HepG2 (cell line): Measurements from ENCODE around the gene KRT27. TPM values are rescaled to one million over a fixed set of nuclear protein-coding genes. Genes with fewer than 3 reads are reported as not detected.
A peak's percentile ranks its signal among the peaks of the same experiment; 100 is the strongest.

Source experiments
- CREB1 ChIP-seq, 2 experiments: fragments of 450-650 bp in 1 of 2; IDR thresholded peaks; 2 replicates each; pipeline ENCODE4 v1.6.1; 2016 to 2017; ENCODE audit warnings: control low read depth in 1 of 2, mild to moderate bottlenecking in 1 of 2, missing compliant biosample characterization in 1 of 2, missing genetic modification characterization in 1 of 2
- FOSL1 ChIP-seq: sonication (generic); formaldehyde crosslinking; IDR thresholded peaks from 2 replicates; pipeline ENCODE4 v1.9.0; 2021; ENCODE audit warnings: missing genetic modification reagents, borderline replicate concordance
- FOSL2 ChIP-seq: sonication (generic); formaldehyde crosslinking; IDR thresholded peaks from 2 replicates; pipeline ENCODE4 v1.4.0; 2020; ENCODE audit warnings: missing genetic modification reagents
- HMGA1 ChIP-seq: sonication (generic); formaldehyde crosslinking; conservative IDR thresholded peaks from 2 replicates; pipeline ENCODE4 v1.4.0; 2020; ENCODE audit warnings: missing genetic modification reagents
- IRX3 ChIP-seq: sonication (generic); formaldehyde crosslinking; IDR thresholded peaks from 2 replicates; pipeline ENCODE4 v1.8.1; 2023; ENCODE audit warnings: mild to moderate bottlenecking, low read depth, missing genetic modification reagents, borderline replicate concordance
- MED13 ChIP-seq: sonication (generic); formaldehyde crosslinking; IDR thresholded peaks from 2 replicates; pipeline ENCODE4 v1.5.0; 2020; ENCODE audit warnings: missing genetic modification reagents
- MED8 ChIP-seq: sonication (generic); formaldehyde crosslinking; IDR thresholded peaks from 2 replicates; pipeline ENCODE4 v1.8.1; 2023; ENCODE audit warnings: mild to moderate bottlenecking, missing genetic modification reagents; ENCODE audit not compliant: insufficient replicate concordance
- MLX ChIP-seq: IDR thresholded peaks from 2 replicates; pipeline ENCODE4 v1.6.1; 2016
- NBN ChIP-seq: fragments of 450-650 bp; conservative IDR thresholded peaks from 2 replicates; pipeline ENCODE4 v1.6.1; 2017
- PHF5A ChIP-seq: IDR thresholded peaks from one replicate; pipeline ENCODE4 v1.6.1; 2018; ENCODE audit warnings: low read depth, missing genetic modification reagents; ENCODE audit not compliant: unreplicated experiment
- SIN3B ChIP-seq: fragments of 150-350 bp; IDR thresholded peaks from 2 replicates; pipeline ENCODE4 v1.6.1; 2014; ENCODE audit warnings: low read length
- SKIL ChIP-seq: sonication (generic); formaldehyde crosslinking; IDR thresholded peaks from 2 replicates; pipeline ENCODE4 v1.8.0; 2022; ENCODE audit warnings: missing genetic modification reagents, mild to moderate bottlenecking, moderate library complexity, borderline replicate concordance
- SNAPC2 ChIP-seq: sonication (generic); formaldehyde crosslinking; IDR thresholded peaks from 2 replicates; pipeline ENCODE4 v1.8.1; 2022; ENCODE audit warnings: mild to moderate bottlenecking, missing genetic modification reagents
- SRSF1 ChIP-seq: fragments of 200-400 bp; formaldehyde crosslinking; optimal IDR thresholded peaks from 2 replicates; pipeline ENCODE3; 2017; ENCODE audit warnings: mild to moderate bottlenecking, low read depth, low read length, moderate library complexity
- TRIM24 ChIP-seq: sonication (generic); formaldehyde crosslinking; IDR thresholded peaks from 2 replicates; pipeline ENCODE4 v1.8.0; 2022; ENCODE audit warnings: mild to moderate bottlenecking, missing genetic modification reagents
- ZFP62 ChIP-seq: sonication (generic); formaldehyde crosslinking; IDR thresholded peaks from 2 replicates; pipeline ENCODE4 v1.4.0; 2020; ENCODE audit warnings: missing genetic modification reagents
- ZMYM2 ChIP-seq: sonication (generic); formaldehyde crosslinking; IDR thresholded peaks from 2 replicates; pipeline ENCODE4 v1.8.0; 2022; ENCODE audit warnings: mild to moderate bottlenecking, missing genetic modification reagents
- ZNF121 ChIP-seq: sonication (generic); formaldehyde crosslinking; IDR thresholded peaks from 2 replicates; pipeline ENCODE4 v1.5.0; 2020; ENCODE audit warnings: mild to moderate bottlenecking, missing genetic modification reagents
- ZNF549 ChIP-seq: sonication (generic); formaldehyde crosslinking; IDR thresholded peaks from 2 replicates; pipeline ENCODE4 v1.5.0; 2020; ENCODE audit warnings: missing genetic modification reagents
- ZNF552 ChIP-seq: sonication (generic); formaldehyde crosslinking; IDR thresholded peaks from 2 replicates; pipeline ENCODE4 v1.9.0; 2022; ENCODE audit warnings: missing genetic modification reagents, mild to moderate bottlenecking, borderline replicate concordance
- ZNF646 ChIP-seq: sonication (generic); formaldehyde crosslinking; IDR thresholded peaks from 2 replicates; pipeline ENCODE4 v1.9.0; 2021; ENCODE audit warnings: mild to moderate bottlenecking, missing genetic modification reagents
- ZNF878 ChIP-seq: sonication (generic); formaldehyde crosslinking; IDR thresholded peaks from 2 replicates; pipeline ENCODE4 v1.8.1; 2023; ENCODE audit warnings: mild to moderate bottlenecking, missing genetic modification reagents, moderate library complexity
- polyA plus RNA-seq, 8 experiments: library from polyadenylated mRNA; depleted of rRNA in 3 of 8; stranded (reverse) in 7 of 8; unstranded in 1 of 8; fragments of >200 nt; fragmentation: Illumina TruSeq in 4 of 8; extraction: Trizol in 4 of 8; gene quantifications; 2 replicates each; pipeline versions ENCODE4 v1.2.1 to v1.2.3, GENCODE V29; 2011 to 2016; ENCODE audit warnings: low read depth in 4 of 8, missing spikeins in 1 of 8, mixed read lengths in 1 of 8; ENCODE audit not compliant: insufficient read depth in 1 of 8
- total RNA-seq, 5 experiments: library from RNA; depleted of rRNA; stranded (reverse); fragments of >200 nt; fragmentation: Illumina TruSeq; extraction: Trizol; gene quantifications; 2 replicates each; pipeline ENCODE4 v1.2.3, GENCODE V29; 2016; ENCODE audit warnings: low read depth in 1 of 5

Gene KRT27
- total and polyA plus RNA-seq, 2 of the 13 experiments (the other 11 are each of a cell fraction or from before 2014, with no cell fraction given) = not detected

GRCh38 chr17:40818733-40819527 is 36.6 kb upstream of the KRT27 start (continued):
- TF ChIP-seq ZNF646 (CRISPR knock-in tag) = no peak
- no peak for TF ChIP-seq ZNF549 (CRISPR knock-in tag)
- TF ChIP-seq ZNF552 (CRISPR knock-in tag) = no peak
- TF ChIP-seq HMGA1 (CRISPR knock-in tag) = no peak
- peak; percentile 22; the same call in 1 of the 2 replicates for TF ChIP-seq ZNF121 (CRISPR knock-in tag)
- no peak; the same call in 1 of the 2 replicates for TF ChIP-seq SIN3B
- no peak for TF ChIP-seq MED13 (CRISPR knock-in tag)
- TF ChIP-seq ZNF878 (CRISPR knock-in tag) = no peak
- no peak for TF ChIP-seq NBN
- no peak for TF ChIP-seq FOSL1 (CRISPR knock-in tag)
- no peak for TF ChIP-seq ZFP62 (CRISPR knock-in tag)
- TF ChIP-seq ZMYM2 (CRISPR knock-in tag) = no peak
- no peak for TF ChIP-seq FOSL2
- no peak for TF ChIP-seq SRSF1
- no peak for TF ChIP-seq MLX (CRISPR knock-in tag)
- no peak for TF ChIP-seq SNAPC2 (CRISPR knock-in tag)
- no peak for TF ChIP-seq PHF5A (CRISPR knock-in tag)
- TF ChIP-seq IRX3 (CRISPR knock-in tag) = no peak
- TF ChIP-seq TRIM24 (CRISPR knock-in tag) = no peak
- no peak for TF ChIP-seq SKIL
- no peak for TF ChIP-seq MED8 (CRISPR knock-in tag)
- no peak; the same call in 1 of the 2 replicates for TF ChIP-seq CREB1 (IDR thresholded peaks at IDR 0.05)
- 0 out of 2 replicates have a peak, but pooled peaks have one; percentile 39 for TF ChIP-seq CREB1 (CRISPR knock-in tag; IDR thresholded peaks at IDR 0.05)
